GM06990 (cell line): ENCODE results near the gene LCNL1.

Source experiments
- DNase-seq: peaks from one replicate; pipeline ENCODE4 v3.0.0-alpha.2; 2011; ENCODE audit not compliant: insufficient read length; ENCODE audit errors: extremely low read depth
- H3K27me3 ChIP-seq: replicated peaks from 2 replicates; pipeline ENCODE4 v1.6.0; 2011; ENCODE audit warnings: low read length; ENCODE audit not compliant: control insufficient read depth, insufficient read depth
- H3K36me3 ChIP-seq: 2 replicates; pipeline ENCODE4 v1.5.1; 2011; ENCODE audit warnings: low read length; ENCODE audit not compliant: control insufficient read depth, insufficient read depth
- H3K4me3 ChIP-seq: replicated peaks from 2 replicates; pipeline ENCODE4 v1.5.1; 2011; ENCODE audit warnings: low read depth, mild to moderate bottlenecking, control low read depth, low read length
- CTCF ChIP-seq: IDR thresholded peaks from 2 replicates; pipeline ENCODE4 v1.5.1; 2011; ENCODE audit warnings: low read length, control low read depth, mild to moderate bottlenecking, inconsistent platforms; ENCODE audit not compliant: insufficient read depth, poor library complexity, severe bottlenecking

The LCNL1 gene

GRCh38 chr9:136950656-136951276 is 32.0 kb upstream of the LCNL1 start:
- DNase-seq = no peak
- H3K4me3 ChIP-seq = peak overlapping the region; percentile 71
- H3K36me3 ChIP-seq = no peaks in the 10 kb centered on the region
- peaks cover 1% of the 10 kb centered on the region; the same call in 1 of the 2 replicates for H3K27me3 ChIP-seq
- no peak for TF ChIP-seq CTCF

DNA sequence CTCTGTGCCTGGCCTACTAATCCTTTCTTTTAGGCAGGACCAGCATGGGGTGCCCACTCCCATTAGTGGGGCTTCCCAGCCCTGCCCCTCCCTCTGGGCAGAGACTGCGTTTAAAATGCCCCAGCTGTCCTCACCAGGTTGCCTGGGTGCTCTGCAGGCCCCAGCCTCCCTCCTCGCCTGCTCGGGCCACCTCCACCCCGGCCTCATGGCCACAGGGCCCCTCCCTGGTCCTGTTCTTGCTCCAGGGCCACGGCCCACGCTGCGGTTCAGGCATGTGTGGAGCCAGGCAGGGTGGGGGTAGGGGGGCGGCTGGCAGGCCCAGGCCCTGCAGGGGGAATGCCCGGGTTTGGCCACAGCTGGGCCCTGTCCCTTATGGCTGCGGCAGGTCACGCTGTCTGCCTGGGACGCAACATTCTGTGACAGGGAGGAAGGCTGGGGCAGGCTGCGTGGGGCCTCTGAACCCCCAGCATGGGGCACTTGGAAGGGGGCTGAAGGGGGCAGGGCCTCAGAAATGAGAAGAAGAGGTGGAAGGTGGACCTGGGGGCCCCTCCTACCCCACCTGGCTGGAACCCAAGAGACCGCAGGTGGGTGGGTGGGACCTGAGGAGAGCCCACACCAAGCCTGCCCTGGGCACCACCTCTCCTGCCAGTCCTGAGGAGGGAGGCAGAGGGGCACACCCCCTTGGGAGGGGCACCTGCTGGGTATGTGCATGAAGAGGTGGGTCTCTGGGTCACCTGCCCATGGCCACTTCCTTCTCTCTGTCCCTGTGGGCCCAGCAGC is 31.1 kb upstream of the LCNL1 start, which contains the start of gene LCN12:
TSS of gene LCN12 (plus strand) at position 733 of the 780 bp plus-strand sequence. CDS start 55 bp downstream, outside the sequence.
- H3K27me3 ChIP-seq = peaks cover 1% of the 10 kb centered on the region; the same call in 1 of the 2 replicates

DNA sequence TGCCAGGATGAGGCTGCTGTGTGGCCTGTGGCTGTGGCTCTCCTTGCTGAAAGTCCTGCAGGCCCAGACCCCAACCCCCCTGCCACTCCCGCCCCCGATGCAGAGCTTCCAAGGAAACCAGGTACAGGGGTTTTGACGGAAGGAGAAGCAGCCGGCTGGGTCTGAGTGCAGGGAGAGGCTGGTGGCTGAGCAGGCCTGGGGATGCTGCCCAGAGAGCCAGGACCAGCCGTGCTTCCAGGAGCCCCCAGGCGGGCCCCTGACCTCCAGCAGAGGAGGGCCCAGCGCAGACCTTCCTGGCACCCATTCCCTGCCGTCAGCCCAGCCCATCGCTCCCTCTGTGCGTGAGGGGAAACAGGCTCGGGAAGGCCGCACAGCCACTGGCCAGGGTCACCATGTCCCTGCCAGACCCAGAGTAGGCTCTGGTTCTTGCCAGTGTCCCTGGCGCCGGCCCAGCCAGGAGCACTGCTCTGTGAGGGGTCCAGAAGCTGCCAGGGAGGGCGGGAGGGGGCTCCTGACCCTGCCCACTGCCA is 30.4 kb upstream of the LCNL1 start:
- TF ChIP-seq CTCF = no peak
- Histone ChIP-seq H3K27me3 (peaks cover 1% of the 10 kb centered on the region; the same call in 1 of the 2 replicates), H3K36me3 (no peaks in the 10 kb centered on the region), H3K4me3 (no peak overlapping the region)
- no peak for DNase-seq

More for the DNA sequence above, 31.1 kb upstream of the LCNL1 start, which contains the start of gene LCN12:
- no peak for TF ChIP-seq CTCF
- Histone ChIP-seq H3K36me3 (no peaks in the 10 kb centered on the region), H3K4me3 (no peak within 1 kb of the TSS)
- DNase-seq = no peak

- no peak for DNase-seq
- no peak for TF ChIP-seq CTCF
- no peak overlapping the region for H3K4me3 ChIP-seq
- H3K36me3 ChIP-seq = no peaks in the 10 kb centered on the region
- peaks cover 1% of the 10 kb centered on the region; the same call in 1 of the 2 replicates for H3K27me3 ChIP-seq
These were observed 29.7 kb upstream of the LCNL1 start for GRCh38 chr9:136952876-136953770.

DNA sequence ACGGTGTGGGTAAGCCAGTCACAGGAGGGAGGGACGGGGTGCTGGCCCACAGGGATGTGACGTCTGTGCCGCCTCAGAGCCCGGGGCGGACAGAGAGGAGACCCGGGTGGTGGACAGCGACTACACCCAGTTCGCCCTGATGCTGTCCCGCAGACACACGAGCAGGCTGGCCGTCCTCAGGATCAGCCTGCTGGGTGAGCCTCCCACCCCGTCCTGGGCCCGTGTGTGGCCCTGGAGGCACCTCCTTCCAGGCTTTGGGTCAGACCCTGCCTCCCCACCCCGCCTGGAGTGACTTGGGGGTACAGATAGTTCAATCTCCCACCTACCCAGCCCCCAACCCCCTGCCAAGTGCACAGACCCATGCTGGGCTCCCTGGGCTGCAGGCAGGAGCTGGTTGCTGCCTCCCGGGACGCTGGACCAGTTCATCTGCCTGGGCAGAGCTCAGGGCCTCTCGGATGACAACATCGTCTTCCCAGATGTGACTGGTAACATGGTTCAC is 29.0 kb upstream of the LCNL1 start:
- no peak overlapping the region for H3K4me3 ChIP-seq
- H3K36me3 ChIP-seq = no peaks in the 10 kb centered on the region
- TF ChIP-seq CTCF = no peak
- H3K27me3 ChIP-seq = peaks cover 1% of the 10 kb centered on the region; the same call in 1 of the 2 replicates
- DNase-seq = no peak
